HepG2 (cell line): ENCODE measurements around the gene GALNT18. TPM values are rescaled to one million over a fixed set of nuclear protein-coding genes. Genes with fewer than 3 reads are reported as not detected.

Experiments
- ATAC-seq: fragments of 200-7000 bp; cut with Tn5 transposase; 3 replicates; pipeline ENCODE4 v1.9.1; 2020; ENCODE audit warnings: mild to moderate bottlenecking, moderate library complexity
- BruUV-seq: library from RNA; stranded (reverse); fragments of 400-500 nt; replicated peaks from 2 replicates; lab custom pipeline; 2021; lab: Mats Ljungman, UMichigan
- CTCF ChIA-PET: fragments of 300-600 bp; formaldehyde crosslinking; extraction: SDS; loops from one replicate; lab custom pipeline; 2021; ENCODE audit warnings: low total read pairs, inconsistent platforms, low intra/inter-chr PET ratio; lab: Yijun Ruan, JAX
- POLR2A ChIA-PET: fragments of 350-600 bp; sonication (Branson Sonifier 250); formaldehyde crosslinking; loops from one replicate; lab custom pipeline; 2020; ENCODE audit warnings: antibody characterized with exemption, inconsistent platforms; lab: Yijun Ruan, JAX
- DNase-seq: peaks from one replicate; pipeline ENCODE4 v3.0.0-alpha.2; 2015; ENCODE audit warnings: low spot score
- FAIRE-seq: peaks from 3 replicates; lab custom pipeline; 2011; peaks lifted over from hg19 to GRCh38; lab: Jason Lieb, UNC
- H2AFZ ChIP-seq: one replicate; pipeline ENCODE4 v1.6.1; 2011; ENCODE audit warnings: low read length, inconsistent platforms
- H3K27ac ChIP-seq: fragments of 300-600 bp; 3 replicates; pipeline ENCODE4 v1.8.0; 2011; ENCODE audit warnings: mixed run types, mild to moderate bottlenecking, mixed read lengths, low read length, inconsistent platforms; ENCODE audit not compliant: insufficient read depth; ENCODE audit errors: extremely low read length
- H3K27me3 ChIP-seq, 2 experiments: fragments of 200-600 bp in 1 of 2; 2 replicates in 1 of 2; 3 replicates in 1 of 2; pipeline versions ENCODE4 v1.6.0 to v1.8.0; 2011; ENCODE audit warnings: low read length in 2 of 2, mild to moderate bottlenecking in 2 of 2, moderate library complexity in 2 of 2, inconsistent platforms in 1 of 2; ENCODE audit not compliant: insufficient read depth in 2 of 2, control insufficient read depth in 1 of 2
- H3K36me3 ChIP-seq, 2 experiments: fragments of 200-600 bp in 1 of 2; replicated peaks in 1 of 2; 2 replicates in 1 of 2; 3 replicates in 1 of 2; pipeline versions ENCODE4 v1.5.1 to v1.8.0; 2011; ENCODE audit warnings: low read length in 2 of 2, inconsistent platforms in 1 of 2; ENCODE audit not compliant: insufficient read depth in 2 of 2, control insufficient read depth in 1 of 2
- H3K4me1 ChIP-seq: 2 replicates; pipeline ENCODE4 v1.5.1; 2012; ENCODE audit warnings: low read length, inconsistent platforms; ENCODE audit not compliant: insufficient read depth
- H3K4me2 ChIP-seq: 2 replicates; pipeline ENCODE4 v1.6.0; 2011; ENCODE audit warnings: low read depth, low read length, inconsistent platforms
- H3K4me3 ChIP-seq, 3 experiments: fragments of 200-600 bp in 1 of 3; sonication (generic), shearing (Covaris generic) in 1 of 3; replicated peaks in 1 of 3; 2 replicates each; pipeline ENCODE4 v1.5.1; 2011 to 2016; ENCODE audit warnings: low read length in 3 of 3, inconsistent platforms in 2 of 3, low read depth in 2 of 3, mild to moderate bottlenecking in 2 of 3, control low read depth in 1 of 3, mixed read lengths in 1 of 3; ENCODE audit not compliant: insufficient read depth in 1 of 3
- H3K79me2 ChIP-seq: one replicate; pipeline ENCODE4 v1.6.1; 2011; ENCODE audit warnings: low read length, inconsistent platforms; ENCODE audit not compliant: insufficient read depth
- H3K9ac ChIP-seq: 2 replicates; pipeline ENCODE4 v1.6.0; 2011; ENCODE audit warnings: mild to moderate bottlenecking, low read depth, low read length, inconsistent platforms; ENCODE audit not compliant: insufficient read depth
- H3K9me3 ChIP-seq: 2 replicates; pipeline ENCODE4 v1.5.1; 2012; ENCODE audit warnings: mild to moderate bottlenecking, low read length
- H4K20me1 ChIP-seq: 2 replicates; pipeline ENCODE4 v1.6.0; 2011; ENCODE audit warnings: inconsistent platforms, mild to moderate bottlenecking, low read length, moderate library complexity; ENCODE audit not compliant: insufficient read depth
- KDM5B ChIP-seq: sonication (generic); formaldehyde crosslinking; IDR thresholded peaks from 2 replicates; pipeline ENCODE4 v1.4.0; 2020; ENCODE audit warnings: missing genetic modification reagents, mild to moderate bottlenecking, borderline replicate concordance
- SP1 ChIP-seq, 2 experiments: fragments of 450-650 bp in 1 of 2; sonication (generic) in 1 of 2; formaldehyde crosslinking in 1 of 2; IDR thresholded peaks; 2 replicates each; pipeline versions ENCODE4 v1.4.0 to v1.6.1; 2016 to 2020; ENCODE audit warnings: missing genetic modification reagents in 1 of 2
- SRF ChIP-seq: IDR thresholded peaks from 2 replicates; pipeline ENCODE4 v1.6.1; 2011; ENCODE audit warnings: mild to moderate bottlenecking, low read depth, low read length, moderate library complexity
- XBP1 ChIP-seq: sonication (generic); formaldehyde crosslinking; IDR thresholded peaks from 2 replicates; pipeline ENCODE4 v1.5.0; 2020; ENCODE audit warnings: missing genetic modification reagents
- ZKSCAN8 ChIP-seq: IDR thresholded peaks from 2 replicates; pipeline ENCODE4 v1.6.1; 2016; ENCODE audit warnings: borderline replicate concordance, missing genetic modification reagents, missing compliant biosample characterization
- ZNF761 ChIP-seq: sonication (generic); formaldehyde crosslinking; conservative IDR thresholded peaks from 2 replicates; pipeline ENCODE4 v1.4.0; 2020; ENCODE audit warnings: mild to moderate bottlenecking, missing genetic modification reagents
- WGBS: methylation state at CpG from one replicate; pipeline ENCODE4 v1.1.6; 2017; ENCODE audit warnings: low lambda C conversion rate; 5-methylcytosine and 5-hydroxymethylcytosine counted together
- in situ Hi-C: cut with HindIII; loops from 2 replicates; pipeline ENCODE4 v1.10.0; 2017; ENCODE audit warnings: low pct_unique_long_range_greater_than_20kb; ENCODE audit not compliant: extremely low pct_ligation_motif_present
- intact Hi-C: fragments of 100-400 bp; cut with micrococcal nuclease; formaldehyde crosslinking; loops from one replicate; pipeline ENCODE4 v1.10.0; 2022; ENCODE audit not compliant: unreplicated experiment
- polyA plus RNA-seq, 8 experiments: library from polyadenylated mRNA; depleted of rRNA in 3 of 8; stranded (reverse) in 7 of 8; unstranded in 1 of 8; fragments of >200 nt; fragmentation: Illumina TruSeq in 4 of 8; extraction: Trizol in 4 of 8; gene quantifications; 2 replicates each; pipeline versions ENCODE4 v1.2.1 to v1.2.3, GENCODE V29; 2011 to 2016; ENCODE audit warnings: low read depth in 4 of 8, missing spikeins in 1 of 8, mixed read lengths in 1 of 8; ENCODE audit not compliant: insufficient read depth in 1 of 8
- total RNA-seq, 5 experiments: library from RNA; depleted of rRNA; stranded (reverse); fragments of >200 nt; fragmentation: Illumina TruSeq; extraction: Trizol; gene quantifications; 2 replicates each; pipeline ENCODE4 v1.2.3, GENCODE V29; 2016; ENCODE audit warnings: low read depth in 1 of 5
- TF ChIP-seq, protein P1 (sequence below): sonication (generic); formaldehyde crosslinking; IDR thresholded peaks from 2 replicates; pipeline ENCODE4 v1.5.1; 2020; ENCODE audit warnings: missing genetic modification reagents, mild to moderate bottlenecking, borderline replicate concordance
- TF ChIP-seq, protein P2 (sequence below): fragments of 450-650 bp; IDR thresholded peaks from 2 replicates; pipeline ENCODE4 v1.6.1; 2017

GALNT18 gene
- total and polyA plus RNA-seq, 2 of the 13 experiments (the other 11 are each of a cell fraction or from before 2014, with no cell fraction given): 0.11 TPM; not detected in 1

DNA sequence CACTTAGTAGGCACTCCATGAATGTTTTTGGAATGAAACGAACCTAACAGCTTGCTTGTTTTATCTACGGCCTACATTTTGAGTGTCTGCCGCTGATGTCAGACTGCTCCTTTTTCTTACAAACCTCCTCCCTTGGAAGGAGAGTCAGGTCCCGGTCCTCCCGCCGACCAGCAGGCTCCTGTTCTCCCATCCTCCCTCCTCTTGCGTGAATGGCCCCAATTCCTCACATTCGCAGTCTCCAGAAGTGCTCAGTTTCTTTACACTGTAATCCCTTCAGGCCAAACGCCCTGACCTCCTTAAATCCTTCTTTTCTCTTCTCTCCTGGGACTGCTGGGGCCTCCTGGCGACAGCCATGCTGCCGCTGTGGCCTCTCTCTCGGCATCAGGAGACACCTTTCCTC, 186.2 kb downstream of the GALNT18 start:
- no TSS peak for BruUV-seq
- peaks cover 4 to 27% of the 10 kb centered on the region in 2 experiments; a peak in 4 of 5 replicates for H3K27me3 ChIP-seq
- no peak overlapping the region for H3K9ac ChIP-seq
- H3K9me3 ChIP-seq: no peaks in the 10 kb centered on the region
- in situ Hi-C loops (no loop called here), intact Hi-C loops (no loop called here)
- no peak for FAIRE-seq
- no peaks in the 10 kb centered on the region for H3K4me1 ChIP-seq
- no peak for ATAC-seq
- no peak for TF ChIP-seq ZNF761 (CRISPR knock-in tag)
- TF ChIP-seq, protein P1, sequence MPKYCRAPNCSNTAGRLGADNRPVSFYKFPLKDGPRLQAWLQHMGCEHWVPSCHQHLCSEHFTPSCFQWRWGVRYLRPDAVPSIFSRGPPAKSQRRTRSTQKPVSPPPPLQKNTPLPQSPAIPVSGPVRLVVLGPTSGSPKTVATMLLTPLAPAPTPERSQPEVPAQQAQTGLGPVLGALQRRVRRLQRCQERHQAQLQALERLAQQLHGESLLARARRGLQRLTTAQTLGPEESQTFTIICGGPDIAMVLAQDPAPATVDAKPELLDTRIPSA (CRISPR knock-in tag): no peak
- no peak for TF ChIP-seq KDM5B (CRISPR knock-in tag)
- no peak for TF ChIP-seq XBP1
- no peak for TF ChIP-seq SRF
- TF ChIP-seq, protein P2, sequence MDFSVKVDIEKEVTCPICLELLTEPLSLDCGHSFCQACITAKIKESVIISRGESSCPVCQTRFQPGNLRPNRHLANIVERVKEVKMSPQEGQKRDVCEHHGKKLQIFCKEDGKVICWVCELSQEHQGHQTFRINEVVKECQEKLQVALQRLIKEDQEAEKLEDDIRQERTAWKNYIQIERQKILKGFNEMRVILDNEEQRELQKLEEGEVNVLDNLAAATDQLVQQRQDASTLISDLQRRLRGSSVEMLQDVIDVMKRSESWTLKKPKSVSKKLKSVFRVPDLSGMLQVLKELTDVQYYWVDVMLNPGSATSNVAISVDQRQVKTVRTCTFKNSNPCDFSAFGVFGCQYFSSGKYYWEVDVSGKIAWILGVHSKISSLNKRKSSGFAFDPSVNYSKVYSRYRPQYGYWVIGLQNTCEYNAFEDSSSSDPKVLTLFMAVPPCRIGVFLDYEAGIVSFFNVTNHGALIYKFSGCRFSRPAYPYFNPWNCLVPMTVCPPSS: no peak
- TF ChIP-seq ZKSCAN8 (CRISPR knock-in tag): no peak
- TF ChIP-seq SP1 (IDR thresholded peaks at IDR 0.05): no peak
- no peak for TF ChIP-seq SP1 (CRISPR knock-in tag; IDR thresholded peaks at IDR 0.05)
- H3K36me3 ChIP-seq: no peaks in the 10 kb centered on the region
- 26% methylated on average over 11 of the region's 12 CpGs for WGBS
- ChIA-PET POLR2A (no interaction called here), CTCF (no interaction called here)
- no peak for DNase-seq
- no peak overlapping the region for H3K4me2 ChIP-seq
- H3K79me2 ChIP-seq: no peaks in the 10 kb centered on the region
- no peak overlapping the region for H3K4me3 ChIP-seq
- no peak overlapping the region for H3K27ac ChIP-seq
- no peak overlapping the region for H2AFZ ChIP-seq
- H4K20me1 ChIP-seq: no peaks in the 10 kb centered on the region
